ENCODE measurements around the gene MCCD1. TPM values are rescaled to one million over a fixed set of nuclear protein-coding genes. Genes with fewer than 3 reads are reported as not detected.

The MCCD1 gene
- not detected in 5 replicates for total RNA-seq (2022; extraction: Qiagen RNA extraction)

GRCh38 chr6:31528821-31529328, at the start of gene MCCD1:
Gene MCCD1, plus strand, starts transcription at chr6:31528962. Its CDS starts 53 bp downstream, at chr6:31529015.

GRCh38 chr6:31497531-31498476, 31.0 kb upstream of the MCCD1 start, which contains the start of gene MICB:
Gene MICB, plus strand, starts transcription at chr6:31498145. Its CDS starts 49 bp downstream, at chr6:31498194.

GRCh38 chr6:31541658-31542521, 13.1 kb downstream of the MCCD1 start, which contains the start of gene DDX39B:
Gene DDX39B, minus strand, starts transcription at chr6:31542003. Its CDS starts 1,471 bp downstream, at chr6:31540532.

GRCh38 chr6:31546339-31546957, 17.7 kb downstream of the MCCD1 start, which contains the start of gene ATP6V1G2:
Gene ATP6V1G2, minus strand, starts transcription at chr6:31546608. Its CDS starts 49 bp downstream, at chr6:31546559.

GRCh38 chr6:31546958-31547726, 18.4 kb downstream of the MCCD1 start, which contains the start of gene NFKBIL1:
Gene NFKBIL1, plus strand, starts transcription at chr6:31547608. Its CDS starts 87 bp downstream, at chr6:31547695.

GRCh38 chr6:31572041-31572911, 43.5 kb downstream of the MCCD1 start, which contains the start of gene LTA:
Gene LTA, plus strand, starts transcription at chr6:31572289. Its CDS starts 454 bp downstream, at chr6:31572743.

GRCh38 chr6:31575335-31575901, 46.7 kb downstream of the MCCD1 start, which contains the start of gene TNF:
Gene TNF, plus strand, starts transcription at chr6:31575565. Its CDS starts 177 bp downstream, at chr6:31575742.

Other genes starting within 250 kb of the MCCD1 start
- 20.6 to 32.4 TPM (median 22.0 TPM) in 5 replicates for gene HLA-B, start 171.8 kb upstream of the MCCD1 start, total RNA-seq (2022; extraction: Qiagen RNA extraction)
- 27.4 to 29.3 TPM (median 28.6 TPM) in 5 replicates for gene MICA, start 125.4 kb upstream of the MCCD1 start, total RNA-seq (2022; extraction: Qiagen RNA extraction)
- 5.3 to 7.8 TPM (median 7.0 TPM) in 5 replicates for gene MICB, start 30.8 kb upstream of the MCCD1 start, total RNA-seq (2022; extraction: Qiagen RNA extraction)
- 267 to 386 TPM (median 346 TPM) in 5 replicates for gene DDX39B, start 13.0 kb downstream of the MCCD1 start, total RNA-seq (2022; extraction: Qiagen RNA extraction)
- gene ATP6V1G2, start 17.6 kb downstream of the MCCD1 start, total RNA-seq (2022; extraction: Qiagen RNA extraction) = 0.42 to 0.88 TPM (median 0.78 TPM) in 5 replicates
- 8.9 to 13.0 TPM (median 12.2 TPM) in 5 replicates for gene NFKBIL1, start 18.6 kb downstream of the MCCD1 start, total RNA-seq (2022; extraction: Qiagen RNA extraction)
- gene LTA, start 43.3 kb downstream of the MCCD1 start, total RNA-seq (2022; extraction: Qiagen RNA extraction) = 0.06 to 0.21 TPM (median 0.12 TPM) in 4 of 5 replicates, not detected in the other
- gene TNF, start 46.6 kb downstream of the MCCD1 start, total RNA-seq (2022; extraction: Qiagen RNA extraction) = 0.06 TPM in 1 of 5 replicates, not detected in the others
- gene LTB, start 53.5 kb downstream of the MCCD1 start, total RNA-seq (2022; extraction: Qiagen RNA extraction) = 0.20 to 0.46 TPM (median 0.32 TPM) in 5 replicates
- 0.11 TPM in 1 of 5 replicates, not detected in the others for gene LST1, start 57.3 kb downstream of the MCCD1 start, total RNA-seq (2022; extraction: Qiagen RNA extraction)
- not detected in 5 replicates for gene NCR3, start 64.0 kb downstream of the MCCD1 start, total RNA-seq (2022; extraction: Qiagen RNA extraction)
- not detected in 5 replicates for gene AIF1, start 86.3 kb downstream of the MCCD1 start, total RNA-seq (2022; extraction: Qiagen RNA extraction)
- gene PRRC2A, start 91.8 kb downstream of the MCCD1 start, total RNA-seq (2022; extraction: Qiagen RNA extraction) = 60.5 to 88.7 TPM (median 87.7 TPM) in 5 replicates
- gene BAG6, start 123.7 kb downstream of the MCCD1 start, total RNA-seq (2022; extraction: Qiagen RNA extraction) = 106 to 143 TPM (median 140 TPM) in 5 replicates
- gene APOM, start 126.9 kb downstream of the MCCD1 start, total RNA-seq (2022; extraction: Qiagen RNA extraction) = 2.7 to 3.8 TPM (median 3.3 TPM) in 5 replicates
- 11.3 to 13.3 TPM (median 12.8 TPM) in 5 replicates for gene C6orf47, start 131.8 kb downstream of the MCCD1 start, total RNA-seq (2022; extraction: Qiagen RNA extraction)
- gene GPANK1, start 136.0 kb downstream of the MCCD1 start, total RNA-seq (2022; extraction: Qiagen RNA extraction) = 8.9 to 12.1 TPM (median 11.6 TPM) in 5 replicates
- gene CSNK2B, start 137.1 kb downstream of the MCCD1 start, total RNA-seq (2022; extraction: Qiagen RNA extraction) = 165 to 180 TPM (median 171 TPM) in 5 replicates
- gene LY6G5B, start 141.0 kb downstream of the MCCD1 start, total RNA-seq (2022; extraction: Qiagen RNA extraction) = 2.7 to 4.4 TPM (median 4.0 TPM) in 5 replicates
- gene LY6G5C, start 152.1 kb downstream of the MCCD1 start, total RNA-seq (2022; extraction: Qiagen RNA extraction) = 0.82 to 1.8 TPM (median 1.4 TPM) in 5 replicates
- 13.2 to 16.4 TPM (median 15.7 TPM) in 5 replicates for gene ABHD16A, start 174.4 kb downstream of the MCCD1 start, total RNA-seq (2022; extraction: Qiagen RNA extraction)
- gene LY6G6F, start 177.9 kb downstream of the MCCD1 start, total RNA-seq (2022; extraction: Qiagen RNA extraction) = not detected in 5 replicates
- not detected in 5 replicates for gene LY6G6D, start 186.4 kb downstream of the MCCD1 start, total RNA-seq (2022; extraction: Qiagen RNA extraction)
- 0.08 to 0.12 TPM in 2 of 5 replicates, not detected in the others for gene LY6G6C, start 192.8 kb downstream of the MCCD1 start, total RNA-seq (2022; extraction: Qiagen RNA extraction)
- not detected in 5 replicates for gene MPIG6B, start 194.4 kb downstream of the MCCD1 start, total RNA-seq (2022; extraction: Qiagen RNA extraction)
- 24.9 to 30.6 TPM (median 28.7 TPM) in 5 replicates for gene DDAH2, start 200.3 kb downstream of the MCCD1 start, total RNA-seq (2022; extraction: Qiagen RNA extraction)
- 438 to 455 TPM (median 449 TPM) in 5 replicates for gene CLIC1, start 207.6 kb downstream of the MCCD1 start, total RNA-seq (2022; extraction: Qiagen RNA extraction)
- gene MSH5, start 211.0 kb downstream of the MCCD1 start, total RNA-seq (2022; extraction: Qiagen RNA extraction) = 8.4 to 14.3 TPM (median 14.1 TPM) in 5 replicates
- 2.1 to 3.7 TPM (median 3.5 TPM) in 5 replicates for gene SAPCD1, start 233.7 kb downstream of the MCCD1 start, total RNA-seq (2022; extraction: Qiagen RNA extraction)
- gene VWA7, start 248.4 kb downstream of the MCCD1 start, total RNA-seq (2022; extraction: Qiagen RNA extraction) = 0.94 to 1.9 TPM (median 1.7 TPM) in 5 replicates